Activated CD4-positive, alpha-beta T cell treated with anti-CD3 and anti-CD28 coated beads for 24 hours (primary cell): ENCODE measurements around the gene DYRK3.
A peak's percentile ranks its signal among the peaks of the same experiment; 100 is the strongest.
"Not testable (repeated sequence)": the region's sequence is repeated elsewhere in the genome, so short reads cannot be mapped to it uniquely, and the experiment has no call there.

Source experiments
- DNase-seq, 2 donors: peaks; one replicate each; pipeline ENCODE4 v3.0.0-alpha.2; 2020; ENCODE audit warnings: low read depth in 2 of 2

Gene DYRK3

GRCh38 chr1:206635080-206635977, at the start of gene DYRK3:
DYRK3 (plus strand) TSS chr1:206635536; CDS start chr1:206635704, 168 bp downstream.
- DNase-seq, result peak; percentile 83 to 91

- DNase-seq, result no peak
Measured at GRCh38 chr1:206586501-206587445, 48.6 kb upstream of the DYRK3 start.

GRCh38 chr1:206587904-206588303, 47.4 kb upstream of the DYRK3 start:
- no peak for DNase-seq

DNA sequence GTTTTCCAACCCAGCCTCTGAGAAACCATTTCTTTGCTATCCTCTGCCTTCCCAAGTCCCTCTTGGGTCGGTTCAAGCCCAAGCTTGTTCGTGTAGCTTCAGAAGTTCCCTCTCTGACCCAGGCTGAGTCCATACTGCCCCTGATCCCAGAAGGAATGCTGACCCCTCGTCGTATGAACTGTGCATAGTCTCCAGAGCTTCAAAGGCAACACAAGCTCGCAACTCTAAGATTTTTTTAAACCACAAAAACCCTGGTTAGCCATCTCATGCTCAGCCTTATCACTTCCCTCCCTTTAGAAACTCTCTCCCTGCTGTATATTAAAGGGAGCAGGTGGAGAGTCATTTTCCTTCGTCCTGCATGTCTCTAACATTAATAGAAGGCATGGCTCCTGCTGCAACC, 46.8 kb upstream of the DYRK3 start:
- DNase-seq, result no peak

DNA sequence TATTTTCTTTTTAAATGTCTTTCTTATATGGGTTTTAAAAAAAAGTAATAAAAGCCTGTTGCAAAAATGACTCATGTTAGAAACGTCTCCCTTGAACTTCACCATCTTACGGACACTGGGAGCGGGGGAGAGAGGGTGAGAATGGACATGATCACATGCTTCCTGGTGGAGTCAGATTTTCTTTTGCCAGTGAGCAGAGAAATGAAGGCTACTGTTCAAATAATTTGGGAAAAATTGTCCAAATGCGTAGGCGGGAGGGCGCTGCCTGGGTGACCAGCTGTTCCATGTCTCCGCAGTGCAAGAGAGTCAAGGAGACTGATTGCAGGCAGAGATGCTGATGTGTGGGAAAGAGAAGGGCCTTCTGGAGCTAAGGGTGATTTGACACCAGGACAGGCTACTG, 46.1 kb upstream of the DYRK3 start:
- no peak for DNase-seq

DNA sequence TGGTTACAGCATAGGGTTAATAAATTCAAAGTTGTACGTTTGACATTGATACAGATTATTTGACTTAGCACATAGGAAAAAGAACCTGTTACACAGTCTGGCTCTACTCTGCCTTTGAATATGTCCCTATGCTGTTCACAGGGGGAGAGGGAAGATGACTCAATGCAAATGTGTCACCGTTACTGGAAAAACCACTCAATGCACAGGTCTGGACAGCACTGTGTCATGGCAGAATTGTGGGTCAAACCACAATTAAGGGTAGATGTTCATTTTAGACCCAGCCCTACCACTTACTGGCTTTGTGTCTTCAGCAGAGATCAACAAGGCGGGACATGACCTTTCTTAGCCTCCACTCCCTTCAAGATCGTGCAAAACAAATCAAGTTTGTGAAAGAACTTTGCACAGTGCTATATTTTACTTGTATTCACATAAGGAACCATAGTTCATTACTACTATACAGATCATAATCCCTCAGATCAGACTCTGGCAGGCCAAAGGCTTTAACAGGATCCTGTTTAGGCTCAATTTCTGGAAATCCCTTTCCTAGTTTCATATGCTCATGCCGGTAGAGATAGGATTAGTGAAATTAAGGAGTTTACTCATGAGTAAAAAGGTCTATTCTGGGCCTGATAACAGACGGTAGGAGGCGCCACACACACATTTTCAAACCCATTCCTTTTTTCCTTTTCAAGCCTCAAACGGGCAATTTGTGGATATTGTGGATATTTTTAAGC, 45.1 kb upstream of the DYRK3 start:
- peak; percentile 40 to 53 for DNase-seq

GRCh38 chr1:206591226-206591625, 44.1 kb upstream of the DYRK3 start:
- DNase-seq, result no peak

- DNase-seq, result no peak
Measured at GRCh38 chr1:206591696-206592095, 43.6 kb upstream of the DYRK3 start.

- DNase-seq, result no peak
Measured at GRCh38 chr1:206593351-206593925, 41.9 kb upstream of the DYRK3 start.

GRCh38 chr1:206595581-206596318, 39.6 kb upstream of the DYRK3 start:
- DNase-seq, result no peak

GRCh38 chr1:206596319-206596666, 39.0 kb upstream of the DYRK3 start:
- DNase-seq, result no peak

DNA sequence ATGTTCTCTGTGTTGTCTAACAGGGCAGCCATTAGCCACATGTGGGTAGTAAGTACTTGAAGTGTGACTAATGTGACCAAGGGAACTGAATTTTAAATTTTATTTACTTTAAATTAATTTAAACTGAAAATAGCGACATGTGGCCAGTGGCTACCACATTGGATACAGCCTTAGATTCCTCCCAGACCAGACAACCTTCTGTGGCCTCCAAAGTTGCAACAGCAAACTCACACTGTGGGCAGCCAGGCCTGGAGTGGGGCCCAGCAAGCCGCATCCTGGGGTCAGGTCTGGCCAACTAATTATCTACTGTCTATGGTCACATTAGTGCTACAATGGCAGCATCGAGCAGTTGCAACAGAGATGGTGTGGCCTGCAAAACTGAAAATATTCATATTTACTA, 34.8 kb upstream of the DYRK3 start:
- DNase-seq, result no peak

DNA sequence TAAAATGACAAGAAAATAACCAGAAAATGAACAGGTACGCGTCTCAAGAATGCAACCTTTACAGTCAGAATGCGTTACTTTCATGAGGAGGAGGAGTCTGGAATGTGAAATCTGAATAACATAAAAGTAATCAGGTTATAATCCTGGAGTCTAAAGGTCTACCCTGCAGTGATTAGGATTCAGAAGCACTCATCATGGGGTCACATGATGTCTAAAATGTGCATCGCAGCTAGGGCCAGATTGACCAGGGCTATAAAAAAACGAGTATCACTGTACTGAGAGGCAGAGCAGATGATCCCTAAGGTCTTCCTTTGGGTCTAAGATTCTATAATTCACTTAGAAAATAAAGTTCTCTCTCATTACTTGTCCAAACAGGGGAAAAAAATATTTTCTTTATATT, 30.5 kb upstream of the DYRK3 start:
- DNase-seq, result no peak

- DNase-seq, result no peak
Measured at GRCh38 chr1:206606867-206607266, 28.5 kb upstream of the DYRK3 start.

- DNase-seq, result peak; percentile 46 to 49
Measured at GRCh38 chr1:206608108-206608698, 27.1 kb upstream of the DYRK3 start.

DNA sequence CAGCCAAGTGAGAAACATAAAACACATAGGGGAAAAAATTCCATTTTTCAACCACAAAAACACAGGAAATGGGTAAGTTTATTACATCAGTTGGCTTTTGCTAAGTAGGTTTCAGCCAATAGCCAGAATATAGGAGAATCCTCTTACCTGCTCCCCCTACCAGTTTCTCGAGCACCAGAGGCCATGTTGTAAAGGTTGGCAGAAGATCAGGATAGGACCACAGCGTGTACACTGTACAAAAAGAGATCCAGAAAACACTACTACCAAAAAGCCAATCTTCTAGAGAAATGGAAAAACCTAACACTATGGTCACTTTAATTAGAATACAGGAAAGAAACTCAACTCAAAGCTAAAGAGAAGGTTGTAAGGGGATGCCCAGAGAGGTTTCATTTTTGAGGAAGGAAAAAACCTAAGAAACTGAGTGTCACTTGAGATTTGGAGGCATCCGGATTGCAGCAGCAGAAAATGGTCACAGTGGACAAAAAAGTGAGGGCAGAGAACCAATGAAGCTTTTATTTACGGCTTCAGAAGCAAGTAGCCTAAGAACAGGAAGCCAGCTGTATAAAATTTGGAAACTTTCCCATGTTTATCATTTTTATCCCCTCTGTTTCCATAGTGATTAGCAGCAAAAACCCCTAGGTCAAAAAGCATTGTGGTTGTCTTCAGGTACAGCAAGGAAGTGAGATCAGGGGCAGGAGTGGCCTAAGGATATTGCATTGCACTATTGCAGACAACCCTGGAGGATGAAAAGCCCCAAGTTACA, 25.9 kb upstream of the DYRK3 start:
- DNase-seq, result no peak

- DNase-seq, result peak; percentile 93
Measured at GRCh38 chr1:206612129-206612876, 23.0 kb upstream of the DYRK3 start, which contains the start of gene EIF2D. EIF2D (minus strand) TSS chr1:206612465; CDS start chr1:206612342, 123 bp downstream.

- not testable (repeated sequence) for DNase-seq
Measured at GRCh38 chr1:206626396-206626795, 8.9 kb upstream of the DYRK3 start.

DNA sequence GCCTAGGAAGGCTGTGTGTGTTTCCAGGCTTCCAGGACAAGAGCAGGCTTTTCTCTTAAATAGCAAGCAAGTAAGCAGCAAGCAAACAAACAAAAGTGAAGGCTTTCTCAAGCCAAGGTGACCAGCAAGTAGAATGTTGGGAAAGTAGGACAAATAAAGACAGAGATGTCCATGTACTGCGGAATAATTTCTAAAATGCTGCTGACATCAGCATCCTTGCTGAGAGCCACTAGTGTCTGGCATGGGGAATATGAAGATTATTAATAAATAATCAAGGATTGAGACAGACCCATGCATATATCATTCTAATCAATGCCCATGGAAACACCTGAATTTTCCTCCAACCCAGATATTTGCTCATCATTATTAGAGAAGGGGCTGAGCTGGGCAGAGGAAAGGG, 6.4 kb upstream of the DYRK3 start:
- no peak for DNase-seq
